GM19467 (cell line): Measurements from ENCODE around the gene FUT4.

ENCODE experiments used
- ATAC-seq: cut with Tn5 transposase; IDR thresholded peaks from one replicate; pipeline ENCODE4 v1.9.1; 2021; ENCODE audit warnings: mild to moderate bottlenecking, moderate library complexity; ENCODE audit not compliant: unreplicated experiment

Gene FUT4

GRCh38 chr11:94597896-94598295 lies 54.2 kb downstream of the FUT4 start:
- ATAC-seq = no peak
